Raji (cell line): ENCODE results near the gene AFAP1L2.

Experiments
- POLR2A ChIP-seq: IDR thresholded peaks from 2 replicates; pipeline ENCODE4 v1.6.1; 2011; ENCODE audit warnings: low read depth, low read length, control low read depth; ENCODE audit not compliant: insufficient read depth

The AFAP1L2 gene

GRCh38 chr10:114359953-114360345, 44.4 kb downstream of the AFAP1L2 start:
- TF ChIP-seq POLR2A: no peak

- no peak for TF ChIP-seq POLR2A
Measured at GRCh38 chr10:114359041-114359952, 45.0 kb downstream of the AFAP1L2 start.

GRCh38 chr10:114357515-114357996, 46.7 kb downstream of the AFAP1L2 start:
- TF ChIP-seq POLR2A: no peak

- no peak for TF ChIP-seq POLR2A
Measured at GRCh38 chr10:114356751-114357514, 47.4 kb downstream of the AFAP1L2 start.

GRCh38 chr10:114356126-114356525, 48.2 kb downstream of the AFAP1L2 start:
- no peak for TF ChIP-seq POLR2A

GRCh38 chr10:114353383-114353782, 50.9 kb downstream of the AFAP1L2 start:
- no peak for TF ChIP-seq POLR2A

GRCh38 chr10:114352653-114353298, 51.5 kb downstream of the AFAP1L2 start:
- TF ChIP-seq POLR2A: no peak

- no peak for TF ChIP-seq POLR2A
Measured at GRCh38 chr10:114350751-114351150, 53.6 kb downstream of the AFAP1L2 start.

- TF ChIP-seq POLR2A: no peak
Measured at GRCh38 chr10:114349522-114350215, 54.6 kb downstream of the AFAP1L2 start.

- TF ChIP-seq POLR2A: no peak
Measured at GRCh38 chr10:114347791-114348190, 56.5 kb downstream of the AFAP1L2 start.

GRCh38 chr10:114347241-114347640, 57.1 kb downstream of the AFAP1L2 start:
- no peak for TF ChIP-seq POLR2A

- TF ChIP-seq POLR2A: no peak
Measured at GRCh38 chr10:114346176-114347031, 57.9 kb downstream of the AFAP1L2 start.

GRCh38 chr10:114345701-114346100, 58.6 kb downstream of the AFAP1L2 start:
- no peak for TF ChIP-seq POLR2A
